Gastrocnemius medialis (tissue), 4 donors: ENCODE results near the gene LEF1.

Experiments used
- POLR2A ChIP-seq, 2 donors: fragments of 450-650 bp; IDR thresholded peaks; one replicate each; pipeline ENCODE4 v1.6.1; 2017; ENCODE audit warnings: antibody characterized with exemption in 2 of 2, mild to moderate bottlenecking in 2 of 2, moderate library complexity in 2 of 2
- TF ChIP-seq, protein P1 (sequence below), 5 experiments: fragments of 450-650 bp in 3 of 5; fragments of 200-600 bp in 2 of 5; sonication (generic) in 2 of 5; IDR thresholded peaks in 4 of 5; conservative IDR thresholded peaks in 1 of 5; 1 replicate in 4 of 5; 2 replicates in 1 of 5; pipeline ENCODE4 v1.5.1; 2016 to 2019; ENCODE audit warnings: antibody characterized with exemption in 5 of 5, mild to moderate bottlenecking in 3 of 5, moderate library complexity in 3 of 5

GRCh38 chr4:108094131-108094530 lies 74.6 kb downstream of the LEF1 start:
- TF ChIP-seq, protein P1, sequence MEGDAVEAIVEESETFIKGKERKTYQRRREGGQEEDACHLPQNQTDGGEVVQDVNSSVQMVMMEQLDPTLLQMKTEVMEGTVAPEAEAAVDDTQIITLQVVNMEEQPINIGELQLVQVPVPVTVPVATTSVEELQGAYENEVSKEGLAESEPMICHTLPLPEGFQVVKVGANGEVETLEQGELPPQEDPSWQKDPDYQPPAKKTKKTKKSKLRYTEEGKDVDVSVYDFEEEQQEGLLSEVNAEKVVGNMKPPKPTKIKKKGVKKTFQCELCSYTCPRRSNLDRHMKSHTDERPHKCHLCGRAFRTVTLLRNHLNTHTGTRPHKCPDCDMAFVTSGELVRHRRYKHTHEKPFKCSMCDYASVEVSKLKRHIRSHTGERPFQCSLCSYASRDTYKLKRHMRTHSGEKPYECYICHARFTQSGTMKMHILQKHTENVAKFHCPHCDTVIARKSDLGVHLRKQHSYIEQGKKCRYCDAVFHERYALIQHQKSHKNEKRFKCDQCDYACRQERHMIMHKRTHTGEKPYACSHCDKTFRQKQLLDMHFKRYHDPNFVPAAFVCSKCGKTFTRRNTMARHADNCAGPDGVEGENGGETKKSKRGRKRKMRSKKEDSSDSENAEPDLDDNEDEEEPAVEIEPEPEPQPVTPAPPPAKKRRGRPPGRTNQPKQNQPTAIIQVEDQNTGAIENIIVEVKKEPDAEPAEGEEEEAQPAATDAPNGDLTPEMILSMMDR (IDR thresholded peaks at IDR 0.05 in 4 of 5, conservative IDR thresholded peaks at IDR 0.05 in 1 of 5), result no peak
- TF ChIP-seq POLR2A (IDR thresholded peaks at IDR 0.05), result no peak
